HFF-Myc (cell line): ENCODE data around the gene TREX2.
A peak's percentile ranks its signal among the peaks of the same experiment; 100 is the strongest.

Experiments used
- DNase-seq: peaks from one replicate; pipeline ENCODE4 v3.0.0-alpha.2; 2011; ENCODE audit warnings: low read depth; ENCODE audit errors: extremely low read depth
- H3K4me3 ChIP-seq: replicated peaks from 2 replicates; pipeline ENCODE4 v1.5.1; 2011; ENCODE audit warnings: low read depth, mild to moderate bottlenecking, control low read depth, low read length
- TF ChIP-seq, protein P1 (sequence below): IDR thresholded peaks from 2 replicates; pipeline ENCODE4 v1.5.1; 2012; ENCODE audit warnings: mild to moderate bottlenecking, low read depth, low read length, control low read depth; ENCODE audit errors: missing control alignments

Gene TREX2, protein sequence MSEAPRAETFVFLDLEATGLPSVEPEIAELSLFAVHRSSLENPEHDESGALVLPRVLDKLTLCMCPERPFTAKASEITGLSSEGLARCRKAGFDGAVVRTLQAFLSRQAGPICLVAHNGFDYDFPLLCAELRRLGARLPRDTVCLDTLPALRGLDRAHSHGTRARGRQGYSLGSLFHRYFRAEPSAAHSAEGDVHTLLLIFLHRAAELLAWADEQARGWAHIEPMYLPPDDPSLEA

GRCh38 chrX:153445856-153446635, at the start of gene TREX2:
Gene TREX2 (minus strand): TSS chrX:153446056. CDS start chrX:153445430, 626 bp downstream.
- TF ChIP-seq, protein P1, sequence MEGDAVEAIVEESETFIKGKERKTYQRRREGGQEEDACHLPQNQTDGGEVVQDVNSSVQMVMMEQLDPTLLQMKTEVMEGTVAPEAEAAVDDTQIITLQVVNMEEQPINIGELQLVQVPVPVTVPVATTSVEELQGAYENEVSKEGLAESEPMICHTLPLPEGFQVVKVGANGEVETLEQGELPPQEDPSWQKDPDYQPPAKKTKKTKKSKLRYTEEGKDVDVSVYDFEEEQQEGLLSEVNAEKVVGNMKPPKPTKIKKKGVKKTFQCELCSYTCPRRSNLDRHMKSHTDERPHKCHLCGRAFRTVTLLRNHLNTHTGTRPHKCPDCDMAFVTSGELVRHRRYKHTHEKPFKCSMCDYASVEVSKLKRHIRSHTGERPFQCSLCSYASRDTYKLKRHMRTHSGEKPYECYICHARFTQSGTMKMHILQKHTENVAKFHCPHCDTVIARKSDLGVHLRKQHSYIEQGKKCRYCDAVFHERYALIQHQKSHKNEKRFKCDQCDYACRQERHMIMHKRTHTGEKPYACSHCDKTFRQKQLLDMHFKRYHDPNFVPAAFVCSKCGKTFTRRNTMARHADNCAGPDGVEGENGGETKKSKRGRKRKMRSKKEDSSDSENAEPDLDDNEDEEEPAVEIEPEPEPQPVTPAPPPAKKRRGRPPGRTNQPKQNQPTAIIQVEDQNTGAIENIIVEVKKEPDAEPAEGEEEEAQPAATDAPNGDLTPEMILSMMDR, result no peak

DNA sequence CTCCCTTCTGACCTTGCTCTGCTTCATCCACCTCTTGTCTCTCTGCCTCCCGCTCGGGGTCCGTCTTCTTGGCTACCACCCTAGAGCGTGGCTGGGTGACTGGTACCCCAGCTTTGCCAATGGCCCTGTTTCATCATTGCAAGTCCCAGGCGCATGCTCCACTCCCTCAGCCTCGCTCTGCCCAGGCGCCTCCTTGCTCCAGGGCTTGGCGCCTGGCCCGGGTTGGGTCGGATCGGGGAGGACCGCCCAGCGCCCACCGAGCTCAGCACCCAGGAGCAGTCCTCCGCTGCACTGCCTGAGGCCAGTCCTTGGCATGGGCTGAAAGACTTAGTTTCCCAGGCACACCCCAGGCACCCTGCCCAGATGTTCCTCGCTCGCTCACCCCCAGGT, 49.5 kb upstream of the TREX2 start:
- peak overlapping the region; percentile 57 for H3K4me3 ChIP-seq
- DNase-seq, result no peak
- TF ChIP-seq, protein P1, result no peak

More at GRCh38 chrX:153445856-153446635, at the start of gene TREX2:
- no peak for DNase-seq
- no peak within 1 kb of the TSS for H3K4me3 ChIP-seq

DNA sequence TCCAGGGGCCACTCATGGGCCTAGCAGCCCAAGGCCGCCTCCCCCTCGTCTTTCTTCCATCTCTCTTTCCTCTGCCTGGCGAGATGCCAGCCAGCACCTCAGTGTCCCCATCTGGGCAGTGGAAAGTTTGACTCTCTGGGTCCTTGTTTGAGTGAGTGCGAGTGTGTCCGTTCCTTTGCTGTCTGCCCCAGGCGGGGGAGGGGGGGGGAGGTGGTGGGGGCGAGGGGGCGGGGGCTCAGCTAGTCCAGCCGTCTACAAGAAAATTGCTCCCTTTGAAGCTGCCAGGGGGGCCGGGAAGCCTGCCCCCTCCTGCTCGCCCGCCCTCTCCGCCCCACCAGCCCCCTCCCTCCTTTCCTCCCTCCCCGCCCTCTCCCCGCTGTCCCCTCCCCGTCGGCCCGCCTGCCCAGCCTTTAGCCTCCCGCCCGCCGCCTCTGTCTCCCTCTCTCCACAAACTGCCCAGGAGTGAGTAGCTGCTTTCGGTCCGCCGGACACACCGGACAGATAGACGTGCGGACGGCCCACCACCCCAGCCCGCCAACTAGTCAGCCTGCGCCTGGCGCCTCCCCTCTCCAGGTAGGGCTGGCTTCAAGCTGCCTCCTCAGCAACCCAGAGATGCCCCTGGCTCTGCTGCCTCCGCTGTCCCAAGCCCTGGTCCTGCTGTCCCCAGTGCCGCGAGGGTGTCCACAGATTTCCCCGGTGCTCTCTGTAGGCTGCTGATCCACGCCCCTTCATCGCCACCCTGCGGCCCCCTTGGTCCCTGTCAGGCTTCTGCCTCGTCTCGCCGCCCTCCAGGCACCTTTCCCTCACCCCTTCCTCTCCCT, 48.9 kb upstream of the TREX2 start, which contains the start of gene BGN:
BGN (plus strand) TSS at position 440 of the 821 bp plus-strand sequence. CDS start 9,652 bp downstream, outside the sequence.
- TF ChIP-seq, protein P1, result peak; percentile 27
- H3K4me3 ChIP-seq, result peak within 1 kb of the TSS; percentile 57
- no peak for DNase-seq

GRCh38 chrX:153494061-153494460, 48.2 kb upstream of the TREX2 start:
- peak overlapping the region; percentile 31 for H3K4me3 ChIP-seq
- TF ChIP-seq, protein P1, result no peak
- DNase-seq, result no peak

- no peak for DNase-seq
- H3K4me3 ChIP-seq, result no peak overlapping the region
- TF ChIP-seq, protein P1, result no peak
Measured at GRCh38 chrX:153493085-153493484, 47.2 kb upstream of the TREX2 start.

GRCh38 chrX:153492543-153492942, 46.7 kb upstream of the TREX2 start:
- no peak overlapping the region for H3K4me3 ChIP-seq
- DNase-seq, result no peak
- TF ChIP-seq, protein P1, result no peak
